HG03571 (cell line): ENCODE measurements around the gene WDR37.

Source experiments
- ATAC-seq: cut with Tn5 transposase; IDR thresholded peaks from one replicate; pipeline ENCODE4 v1.9.1; 2021; ENCODE audit not compliant: unreplicated experiment

Gene WDR37

GRCh38 chr10:1162481-1163203 lies 106.5 kb downstream of the WDR37 start:
- ATAC-seq, result no peak

GRCh38 chr10:1163204-1163660 lies 107.0 kb downstream of the WDR37 start:
- ATAC-seq, result no peak

- ATAC-seq, result no peak
These were observed 107.6 kb downstream of the WDR37 start for GRCh38 chr10:1163831-1164230.

- no peak for ATAC-seq
These were observed 110.1 kb downstream of the WDR37 start for GRCh38 chr10:1166101-1166827.

- ATAC-seq, result no peak
These were observed 110.7 kb downstream of the WDR37 start for GRCh38 chr10:1166828-1167275.

GRCh38 chr10:1168763-1169162 lies 112.6 kb downstream of the WDR37 start:
- ATAC-seq, result no peak

- ATAC-seq, result no peak
These were observed 113.2 kb downstream of the WDR37 start for GRCh38 chr10:1169186-1169885.

- no peak for ATAC-seq
These were observed 114.0 kb downstream of the WDR37 start for GRCh38 chr10:1169981-1170866.

GRCh38 chr10:1170867-1171180 lies 114.6 kb downstream of the WDR37 start:
- no peak for ATAC-seq

- no peak for ATAC-seq
These were observed 115.0 kb downstream of the WDR37 start for GRCh38 chr10:1171182-1171581.

- no peak for ATAC-seq
These were observed 115.4 kb downstream of the WDR37 start for GRCh38 chr10:1171586-1171985.

GRCh38 chr10:1172256-1172984 lies 116.2 kb downstream of the WDR37 start:
- no peak for ATAC-seq

- no peak for ATAC-seq
These were observed 116.9 kb downstream of the WDR37 start for GRCh38 chr10:1173091-1173490.

- no peak for ATAC-seq
These were observed 117.8 kb downstream of the WDR37 start for GRCh38 chr10:1174022-1174421.

- ATAC-seq, result no peak
These were observed 119.9 kb downstream of the WDR37 start for GRCh38 chr10:1175956-1176565.

- no peak for ATAC-seq
These were observed 121.8 kb downstream of the WDR37 start for GRCh38 chr10:1177936-1178335.

- no peak for ATAC-seq
These were observed 122.3 kb downstream of the WDR37 start for GRCh38 chr10:1178506-1178905.

GRCh38 chr10:1179346-1180070 lies 123.3 kb downstream of the WDR37 start:
- ATAC-seq, result no peak

- no peak for ATAC-seq
These were observed 124.0 kb downstream of the WDR37 start for GRCh38 chr10:1180071-1180730.
